ENCODE results near the gene ADH5. TPM values are rescaled to one million over a fixed set of nuclear protein-coding genes. Genes with fewer than 3 reads are reported as not detected.
"Not testable (repeated sequence)": the region's sequence is repeated elsewhere in the genome, so short reads cannot be mapped to it uniquely, and the experiment has no call there.

ADH5 gene
- total and polyA plus RNA-seq, 2 donors (not counting 1 experiment from before 2014, with no cell fraction given) = 23.9 to 65.6 TPM

DNA sequence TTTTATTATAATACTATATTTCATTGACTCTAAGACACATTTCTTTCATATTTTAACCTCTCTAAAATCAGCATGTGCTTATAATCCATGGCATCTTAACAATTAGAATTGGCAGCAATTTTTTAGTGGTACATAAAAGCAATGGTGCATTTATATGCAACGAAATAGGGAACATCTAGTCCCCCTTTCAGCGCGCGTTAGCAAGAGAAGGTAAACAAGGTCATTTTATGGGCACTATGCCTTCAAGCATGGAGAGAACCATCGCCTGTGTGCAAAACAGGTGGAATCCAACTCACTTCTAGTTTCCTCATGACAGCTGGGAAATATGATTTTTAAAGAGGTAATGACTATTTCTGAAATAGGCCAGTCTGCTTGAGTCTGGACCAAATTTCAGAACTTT lies 6.4 kb downstream of the ADH5 start:
- ATAC-seq (ENCODE audit: low read depth) = no peak
- H3K27me3 ChIP-seq (replicated peaks in 1 of 4; ENCODE audit: control extremely low read depth in 1 of 4, control insufficient read depth in 3 of 4, insufficient read depth in 4 of 4, low read length in 3 of 4) = no peaks in the 10 kb centered on the region
- WGBS (ENCODE audit: insufficient coverage) = 67% methylated on average over 1 of the region's 5 CpGs
- H3K9me3 Mint-ChIP-seq (ENCODE audit: insufficient read depth) = no peaks in the 10 kb centered on the region
- H3K27ac Mint-ChIP-seq = no peak overlapping the region
- intact Hi-C loops (cut with micrococcal nuclease) = no loop called here
- no peak overlapping the region for H3K4me3 ChIP-seq (ENCODE audit: control extremely low read depth in 1 of 5, extremely low read depth in 1 of 5, insufficient read depth in 1 of 5, low read depth in 2 of 5, low read length in 4 of 5)
- no peaks in the 10 kb centered on the region for H3K27me3 Mint-ChIP-seq
- peaks cover 6 to 72% of the 10 kb centered on the region in 2 experiments for H3K36me3 ChIP-seq (replicated peaks in 1 of 2; ENCODE audit: control extremely low read depth in 1 of 2, control insufficient read depth in 1 of 2, extremely low read depth in 1 of 2, insufficient read depth in 2 of 2, low read length in 1 of 2)
- no peak overlapping the region for H3K27ac ChIP-seq (ENCODE audit: low read length in 2 of 2)
- H3K4me2 ChIP-seq (replicated peaks; ENCODE audit: low read depth, low read length, poor library complexity, severe bottlenecking) = no peak overlapping the region
- H3K4me1 Mint-ChIP-seq = peaks cover 15% of the 10 kb centered on the region
- no peak for DNase-seq
- no peak overlapping the region for H2AFZ ChIP-seq (ENCODE audit: insufficient read depth, low read depth, low read length, poor library complexity, severe bottlenecking)
- CTCF ChIA-PET = no interaction called here
- no peak overlapping the region for H3K4me3 Mint-ChIP-seq
- POLR2A ChIA-PET = no interaction called here
- no peaks in the 10 kb centered on the region for H4K20me1 ChIP-seq (ENCODE audit: control insufficient read depth, insufficient read depth, low read length, poor library complexity, severe bottlenecking)
- TF ChIP-seq, protein P1, sequence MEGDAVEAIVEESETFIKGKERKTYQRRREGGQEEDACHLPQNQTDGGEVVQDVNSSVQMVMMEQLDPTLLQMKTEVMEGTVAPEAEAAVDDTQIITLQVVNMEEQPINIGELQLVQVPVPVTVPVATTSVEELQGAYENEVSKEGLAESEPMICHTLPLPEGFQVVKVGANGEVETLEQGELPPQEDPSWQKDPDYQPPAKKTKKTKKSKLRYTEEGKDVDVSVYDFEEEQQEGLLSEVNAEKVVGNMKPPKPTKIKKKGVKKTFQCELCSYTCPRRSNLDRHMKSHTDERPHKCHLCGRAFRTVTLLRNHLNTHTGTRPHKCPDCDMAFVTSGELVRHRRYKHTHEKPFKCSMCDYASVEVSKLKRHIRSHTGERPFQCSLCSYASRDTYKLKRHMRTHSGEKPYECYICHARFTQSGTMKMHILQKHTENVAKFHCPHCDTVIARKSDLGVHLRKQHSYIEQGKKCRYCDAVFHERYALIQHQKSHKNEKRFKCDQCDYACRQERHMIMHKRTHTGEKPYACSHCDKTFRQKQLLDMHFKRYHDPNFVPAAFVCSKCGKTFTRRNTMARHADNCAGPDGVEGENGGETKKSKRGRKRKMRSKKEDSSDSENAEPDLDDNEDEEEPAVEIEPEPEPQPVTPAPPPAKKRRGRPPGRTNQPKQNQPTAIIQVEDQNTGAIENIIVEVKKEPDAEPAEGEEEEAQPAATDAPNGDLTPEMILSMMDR (IDR thresholded peaks at IDR 0.05) = no peak
- TF ChIP-seq EZH2 (IDR thresholded peaks at IDR 0.05; ENCODE audit: borderline replicate concordance, insufficient read depth, low read depth, low read length, poor library complexity, severe bottlenecking) = no peak
- no peaks in the 10 kb centered on the region for H3K9me3 ChIP-seq (ENCODE audit: control extremely low read depth in 1 of 3, control insufficient read depth in 2 of 3, insufficient read depth in 1 of 3, low read length in 2 of 3)
- H3K4me1 ChIP-seq (ENCODE audit: control insufficient read depth in 2 of 2, insufficient read depth in 2 of 2, low read length in 2 of 2) = peaks cover under 1 to 6% of the 10 kb centered on the region in 2 donors
- no peak overlapping the region for H3K9ac ChIP-seq (ENCODE audit: low read length)
- peaks cover 11% of the 10 kb centered on the region for H3K79me2 ChIP-seq (ENCODE audit: control insufficient read depth, insufficient read depth, low read length)

DNA sequence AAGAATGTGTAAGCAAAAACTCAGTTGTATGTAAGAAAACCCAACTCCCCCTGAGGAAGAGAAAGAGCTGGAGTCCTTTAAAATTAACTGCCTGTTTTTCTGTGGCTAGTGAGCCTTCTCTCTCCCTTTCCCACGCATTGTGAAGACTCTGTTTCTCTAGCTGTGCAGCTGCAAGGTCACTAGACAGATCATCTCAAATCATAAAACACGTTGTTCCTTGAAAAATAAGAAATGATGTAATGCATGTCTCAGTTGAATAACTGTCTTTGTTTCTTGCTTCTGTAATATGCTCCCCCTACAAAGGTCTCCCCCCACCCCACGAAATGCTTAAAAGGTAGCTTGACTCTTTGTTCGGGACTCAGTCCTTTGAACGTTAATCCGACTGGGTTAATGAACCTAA lies 7.7 kb downstream of the ADH5 start:
- POLR2A ChIA-PET; H3K27ac ChIP-seq (ENCODE audit: low read length in 2 of 2); H2AFZ ChIP-seq (ENCODE audit: insufficient read depth, low read depth, low read length, poor library complexity, severe bottlenecking); H3K9me3 ChIP-seq (ENCODE audit: control extremely low read depth in 1 of 3, control insufficient read depth in 2 of 3, insufficient read depth in 1 of 3, low read length in 2 of 3); ATAC-seq (ENCODE audit: low read depth); H3K4me1 ChIP-seq (ENCODE audit: control insufficient read depth in 2 of 2, insufficient read depth in 2 of 2, low read length in 2 of 2); H3K9ac ChIP-seq (ENCODE audit: low read length); H4K20me1 ChIP-seq (ENCODE audit: control insufficient read depth, insufficient read depth, low read length, poor library complexity, severe bottlenecking); H3K27ac Mint-ChIP-seq; H3K27me3 Mint-ChIP-seq; H3K4me1 Mint-ChIP-seq; H3K4me3 Mint-ChIP-seq; H3K9me3 Mint-ChIP-seq (ENCODE audit: insufficient read depth); DNase-seq; H3K4me3 ChIP-seq (ENCODE audit: control extremely low read depth in 1 of 5, extremely low read depth in 1 of 5, insufficient read depth in 1 of 5, low read depth in 2 of 5, low read length in 4 of 5); intact Hi-C loops (cut with micrococcal nuclease); H3K27me3 ChIP-seq (replicated peaks in 1 of 4; ENCODE audit: control extremely low read depth in 1 of 4, control insufficient read depth in 3 of 4, insufficient read depth in 4 of 4, low read length in 3 of 4); H3K4me2 ChIP-seq (replicated peaks; ENCODE audit: low read depth, low read length, poor library complexity, severe bottlenecking); H3K79me2 ChIP-seq (ENCODE audit: control insufficient read depth, insufficient read depth, low read length): not testable (repeated sequence)
- CTCF ChIA-PET = interaction anchor here (0.7 kb wide), 1 partner anchor 85 kb away, joined by 6 read pairs; the partner anchor contains the start of gene METAP1
- peaks cover 6 to 85% of the 10 kb centered on the region in 2 experiments for H3K36me3 ChIP-seq (replicated peaks in 1 of 2; ENCODE audit: control extremely low read depth in 1 of 2, control insufficient read depth in 1 of 2, extremely low read depth in 1 of 2, insufficient read depth in 2 of 2, low read length in 1 of 2)
- no CpG with 5 or more reads among the region's 6 CpGs for WGBS (ENCODE audit: insufficient coverage)
